OCI-LY1 (cell line): ENCODE measurements around the gene CELSR3.

Source experiments
- H2AFZ ChIP-seq: fragments of 200-600 bp; sonication (generic), shearing (Covaris generic); 2 replicates; pipeline ENCODE4 v1.6.0; 2014; ENCODE audit warnings: antibody characterized with exemption, mild to moderate bottlenecking, low read length
- H3F3A ChIP-seq: fragments of 200-600 bp; sonication (generic), shearing (Covaris generic); 2 replicates; pipeline ENCODE4 v1.6.0; 2014; ENCODE audit warnings: mild to moderate bottlenecking, antibody characterized with exemption, low read length, moderate library complexity; ENCODE audit not compliant: insufficient read depth
- H3K27ac ChIP-seq: fragments of 200-600 bp; sonication (generic); 2 replicates; pipeline ENCODE4 v1.5.1; 2014; ENCODE audit warnings: low read length, mixed run types, mild to moderate bottlenecking, low read depth; ENCODE audit not compliant: poor library complexity, severe bottlenecking
- H3K27me3 ChIP-seq: fragments of 200-600 bp; sonication (generic); 2 replicates; pipeline ENCODE4 v1.6.0; 2014; ENCODE audit warnings: antibody characterized with exemption, mild to moderate bottlenecking, low read length, moderate library complexity; ENCODE audit not compliant: insufficient read depth
- H3K36me3 ChIP-seq: fragments of 200-600 bp; sonication (generic); 2 replicates; pipeline ENCODE4 v1.6.1; 2014; ENCODE audit warnings: mild to moderate bottlenecking, antibody characterized with exemption, low read length, moderate library complexity, mixed read lengths; ENCODE audit not compliant: insufficient read depth
- H3K4me1 ChIP-seq: fragments of 200-600 bp; sonication (generic); 2 replicates; pipeline ENCODE4 v1.5.1; 2014; ENCODE audit warnings: mild to moderate bottlenecking, low read length, moderate library complexity; ENCODE audit not compliant: insufficient read depth, severe bottlenecking
- H3K4me2 ChIP-seq: fragments of 200-600 bp; sonication (generic), shearing (Covaris generic); 2 replicates; pipeline ENCODE4 v1.6.1; 2014; ENCODE audit warnings: low read length
- H3K4me3 ChIP-seq: fragments of 200-600 bp; sonication (generic); 2 replicates; pipeline ENCODE4 v1.5.1; 2014; ENCODE audit warnings: low read length, low read depth, mild to moderate bottlenecking, mixed read lengths; ENCODE audit not compliant: poor library complexity, severe bottlenecking
- H3K79me2 ChIP-seq: fragments of 200-600 bp; shearing (Covaris generic); 2 replicates; pipeline ENCODE4 v1.6.1; 2016; ENCODE audit warnings: mixed run types, low read length, mixed read lengths; ENCODE audit not compliant: insufficient read depth
- H3K9ac ChIP-seq: fragments of 200-600 bp; sonication (generic), shearing (Covaris generic); 2 replicates; pipeline ENCODE4 v1.6.1; 2014; ENCODE audit warnings: mild to moderate bottlenecking, low read length, mixed read lengths
- H3K9me2 ChIP-seq: fragments of 200-600 bp; sonication (generic), shearing (Covaris generic); 2 replicates; pipeline ENCODE4 v1.6.1; 2014; ENCODE audit warnings: low read depth, mild to moderate bottlenecking, low read length, mixed read lengths
- H3K9me3 ChIP-seq: fragments of 200-600 bp; shearing (Covaris generic); 2 replicates; pipeline ENCODE4 v1.6.1; 2014; ENCODE audit warnings: low read length, mixed read lengths
- H4K20me1 ChIP-seq: fragments of 200-600 bp; sonication (generic), shearing (Covaris generic); 2 replicates; pipeline ENCODE4 v1.6.0; 2016; ENCODE audit warnings: mild to moderate bottlenecking, low read length; ENCODE audit not compliant: insufficient read depth
- CTCF ChIP-seq: fragments of 200-600 bp; sonication (generic), shearing (Covaris generic); IDR thresholded peaks from 2 replicates; pipeline ENCODE4 v1.5.1; 2017; ENCODE audit warnings: mild to moderate bottlenecking, antibody characterized with exemption, low read length, moderate library complexity, mixed read lengths
- EZH2 ChIP-seq: fragments of 200-600 bp; sonication (generic), shearing (Covaris generic); IDR thresholded peaks from 2 replicates; pipeline ENCODE4 v1.8.0; 2017; ENCODE audit warnings: borderline replicate concordance, mixed run types, mild to moderate bottlenecking, antibody characterized with exemption, low read length, moderate library complexity, mixed read lengths

CELSR3 gene

GRCh38 chr3:48700731-48701405, 38.2 kb upstream of the CELSR3 start:
- Histone ChIP-seq H3F3A (no peaks in the 10 kb centered on the region), H3K9me3 (no peaks in the 10 kb centered on the region), H3K9me2 (no peaks in the 10 kb centered on the region), H3K27ac (no peak overlapping the region), H3K4me2 (no peak overlapping the region), H4K20me1 (no peaks in the 10 kb centered on the region; the same call in none of the 2 replicates), H3K4me1 (no peaks in the 10 kb centered on the region), H3K27me3 (no peaks in the 10 kb centered on the region), H3K9ac (no peak overlapping the region), H3K36me3 (peaks cover 76% of the 10 kb centered on the region), H3K79me2 (peaks cover 91% of the 10 kb centered on the region), H3K4me3 (no peak overlapping the region), H2AFZ (no peak overlapping the region)
- TF ChIP-seq EZH2, result no peak
- no peak for TF ChIP-seq CTCF

GRCh38 chr3:48698891-48699290, 36.2 kb upstream of the CELSR3 start:
- H3K27me3 ChIP-seq, result no peaks in the 10 kb centered on the region
- H2AFZ ChIP-seq, result no peak overlapping the region
- no peaks in the 10 kb centered on the region for H3K9me2 ChIP-seq
- H4K20me1 ChIP-seq, result no peaks in the 10 kb centered on the region; the same call in none of the 2 replicates
- H3F3A ChIP-seq, result no peaks in the 10 kb centered on the region
- no peak overlapping the region for H3K9ac ChIP-seq
- H3K27ac ChIP-seq, result no peak overlapping the region
- no peaks in the 10 kb centered on the region for H3K9me3 ChIP-seq
- H3K36me3 ChIP-seq, result peaks cover 79% of the 10 kb centered on the region
- H3K4me1 ChIP-seq, result no peaks in the 10 kb centered on the region
- TF ChIP-seq CTCF, result no peak
- TF ChIP-seq EZH2, result no peak
- peaks cover 73% of the 10 kb centered on the region for H3K79me2 ChIP-seq
- H3K4me2 ChIP-seq, result no peak overlapping the region
- no peak overlapping the region for H3K4me3 ChIP-seq

GRCh38 chr3:48697952-48698351, 35.3 kb upstream of the CELSR3 start:
- Histone ChIP-seq H3K36me3 (peaks cover 85% of the 10 kb centered on the region), H3K9me3 (no peaks in the 10 kb centered on the region), H4K20me1 (no peaks in the 10 kb centered on the region; the same call in none of the 2 replicates), H3K27ac (no peak overlapping the region), H3K4me1 (no peaks in the 10 kb centered on the region), H3F3A (no peaks in the 10 kb centered on the region), H3K4me3 (no peak overlapping the region), H3K9ac (no peak overlapping the region), H3K9me2 (no peaks in the 10 kb centered on the region), H3K79me2 (peaks cover 70% of the 10 kb centered on the region), H3K27me3 (no peaks in the 10 kb centered on the region), H3K4me2 (no peak overlapping the region), H2AFZ (no peak overlapping the region)
- TF ChIP-seq CTCF, result peak; percentile 35
- TF ChIP-seq EZH2, result no peak
